Osteoblast (primary cell): Measurements from ENCODE around the gene DCAF7. TPM values are rescaled to one million over a fixed set of nuclear protein-coding genes. Genes with fewer than 3 reads are reported as not detected.

ENCODE experiments used
- DNase-seq: peaks from one replicate; pipeline ENCODE4 v3.0.0; 2011; ENCODE audit warnings: low spot score, mixed read lengths; ENCODE audit not compliant: insufficient read length; ENCODE audit errors: missing footprints
- H2AFZ ChIP-seq: 2 replicates; pipeline ENCODE4 v1.6.0; 2011; ENCODE audit warnings: mild to moderate bottlenecking, low read length
- H3K27ac ChIP-seq: 2 replicates; pipeline ENCODE4 v1.5.1; 2011; ENCODE audit warnings: mild to moderate bottlenecking, low read depth, low read length, moderate library complexity
- H3K27me3 ChIP-seq: 2 replicates; pipeline ENCODE4 v1.6.0; 2012; ENCODE audit warnings: mild to moderate bottlenecking, control low read depth, inconsistent platforms, low read length, moderate library complexity; ENCODE audit not compliant: insufficient read depth
- H3K36me3 ChIP-seq: 2 replicates; pipeline ENCODE4 v1.5.1; 2011; ENCODE audit warnings: mild to moderate bottlenecking, low read length, control low read depth, moderate library complexity; ENCODE audit not compliant: insufficient read depth
- H3K4me1 ChIP-seq: 2 replicates; pipeline ENCODE4 v1.5.1; 2011; ENCODE audit warnings: mild to moderate bottlenecking, low read length, control low read depth, moderate library complexity; ENCODE audit not compliant: insufficient read depth
- H3K4me2 ChIP-seq: 2 replicates; pipeline ENCODE4 v1.6.0; 2011; ENCODE audit warnings: mild to moderate bottlenecking, low read length; ENCODE audit not compliant: insufficient read depth
- H3K4me3 ChIP-seq: fragments of 200-600 bp; sonication (generic); 3 replicates; pipeline ENCODE4 v1.5.1; 2012; ENCODE audit warnings: mild to moderate bottlenecking, low read length, inconsistent platforms; ENCODE audit not compliant: insufficient read depth
- H3K79me2 ChIP-seq: 2 replicates; pipeline ENCODE4 v1.6.0; 2012; ENCODE audit warnings: mild to moderate bottlenecking, low read length, control low read depth, inconsistent platforms; ENCODE audit not compliant: insufficient read depth
- H3K9me3 ChIP-seq: 2 replicates; pipeline ENCODE4 v1.5.1; 2011; ENCODE audit warnings: low read depth, low read length, control low read depth
- H4K20me1 ChIP-seq: 2 replicates; pipeline ENCODE4 v1.6.0; 2012; ENCODE audit warnings: mild to moderate bottlenecking, low read length, control low read depth; ENCODE audit not compliant: insufficient read depth
- CTCF ChIP-seq: IDR thresholded peaks from 2 replicates; pipeline ENCODE4 v1.5.1; 2011; ENCODE audit warnings: mild to moderate bottlenecking, low read depth, low read length, moderate library complexity; ENCODE audit errors: extremely low read depth
- small RNA-seq: library from RNA; depleted of rRNA; stranded (forward); fragments of <200 nt; gene quantifications from one replicate; pipeline ENCODE3, GENCODE V24; 2012
- total RNA-seq: library from RNA; depleted of rRNA; stranded (reverse); fragments of >200 nt; gene quantifications from 2 replicates; pipeline ENCODE4 v1.2.3, GENCODE V29; 2012

Gene DCAF7
- total RNA-seq, 1 donor, result 24.6 TPM

- H3K4me3 ChIP-seq, result no peak overlapping the region
- H3K27me3 ChIP-seq, result no peaks in the 10 kb centered on the region
- no peak overlapping the region for H3K27ac ChIP-seq
- no peaks in the 10 kb centered on the region for H4K20me1 ChIP-seq
- no peaks in the 10 kb centered on the region for H3K4me1 ChIP-seq
- H3K9me3 ChIP-seq, result no peaks in the 10 kb centered on the region
- no peak overlapping the region for H3K4me2 ChIP-seq
- peaks cover 15% of the 10 kb centered on the region for H3K79me2 ChIP-seq
- TF ChIP-seq CTCF, result no peak
- peaks cover 31% of the 10 kb centered on the region for H3K36me3 ChIP-seq
- DNase-seq, result no peak
- H2AFZ ChIP-seq, result no peak overlapping the region
Observed at GRCh38 chr17:63635787-63636186, 85.5 kb downstream of the DCAF7 start.

GRCh38 chr17:63639125-63639524 lies 88.8 kb downstream of the DCAF7 start:
- Histone ChIP-seq H3K27ac (no peak overlapping the region), H3K36me3 (peaks cover 24% of the 10 kb centered on the region), H3K9me3 (no peaks in the 10 kb centered on the region), H3K4me1 (no peaks in the 10 kb centered on the region), H3K27me3 (no peaks in the 10 kb centered on the region), H4K20me1 (no peaks in the 10 kb centered on the region), H3K4me3 (no peak overlapping the region), H3K4me2 (no peak overlapping the region), H3K79me2 (no peaks in the 10 kb centered on the region), H2AFZ (no peak overlapping the region)
- DNase-seq, result no peak
- TF ChIP-seq CTCF, result no peak

GRCh38 chr17:63640038-63640437 lies 89.8 kb downstream of the DCAF7 start:
- Histone ChIP-seq H3K4me1 (no peaks in the 10 kb centered on the region), H2AFZ (no peak overlapping the region), H3K79me2 (no peaks in the 10 kb centered on the region)

GRCh38 chr17:63641692-63642448 lies 91.6 kb downstream of the DCAF7 start:
- no peak overlapping the region for H3K4me2 ChIP-seq
- H3K36me3 ChIP-seq, result peaks cover 12% of the 10 kb centered on the region
- no peak for DNase-seq
- H3K4me3 ChIP-seq, result no peak overlapping the region
- no peak overlapping the region for H2AFZ ChIP-seq
- H3K27me3 ChIP-seq, result no peaks in the 10 kb centered on the region
- TF ChIP-seq CTCF, result no peak
- peaks cover under 1% of the 10 kb centered on the region for H3K4me1 ChIP-seq
- no peaks in the 10 kb centered on the region for H3K9me3 ChIP-seq
- H3K27ac ChIP-seq, result no peak overlapping the region
- peaks cover 8% of the 10 kb centered on the region for H4K20me1 ChIP-seq
- H3K79me2 ChIP-seq, result no peaks in the 10 kb centered on the region

More at GRCh38 chr17:63640038-63640437, 89.8 kb downstream of the DCAF7 start:
- no peak overlapping the region for H3K4me3 ChIP-seq
- H3K4me2 ChIP-seq, result no peak overlapping the region
- no peak for TF ChIP-seq CTCF
- H3K9me3 ChIP-seq, result no peaks in the 10 kb centered on the region
- no peaks in the 10 kb centered on the region for H4K20me1 ChIP-seq
- no peak overlapping the region for H3K27ac ChIP-seq
- DNase-seq, result no peak
- H3K27me3 ChIP-seq, result no peaks in the 10 kb centered on the region
- H3K36me3 ChIP-seq, result peaks cover 18% of the 10 kb centered on the region

Small RNA genes within 50 kb of the gene (small RNA-seq; reads per million reads assigned to genes)
- not detected for gene RNU6-288P

Other genes with a start within 250 kb of the DCAF7 start
- 32.2 and 33.6 TPM in 2 replicates for gene CYB561, start 104.2 kb upstream of the DCAF7 start, total RNA-seq
- 10.1 and 17.7 TPM in 2 replicates for gene ACE, start 73.4 kb upstream of the DCAF7 start, total RNA-seq
- gene KCNH6, start 27.1 kb upstream of the DCAF7 start, total RNA-seq, result not detected in 2 replicates
- 19.7 and 21.0 TPM in 2 replicates for gene TACO1, start 50.4 kb downstream of the DCAF7 start, total RNA-seq
- 51.0 and 53.0 TPM in 2 replicates for gene MAP3K3, start 71.9 kb downstream of the DCAF7 start, total RNA-seq
- 4.3 and 5.9 TPM in 2 replicates for gene LIMD2, start 149.6 kb downstream of the DCAF7 start, total RNA-seq
- 29.7 and 35.4 TPM in 2 replicates for gene STRADA, start 191.3 kb downstream of the DCAF7 start, total RNA-seq
- gene CCDC47, start 223.1 kb downstream of the DCAF7 start, total RNA-seq, result 69.0 and 77.1 TPM in 2 replicates
- gene DDX42, start 223.7 kb downstream of the DCAF7 start, total RNA-seq, result 69.0 and 77.4 TPM in 2 replicates